Caco-2 (cell line): ENCODE data around the gene KIRREL3. TPM values are rescaled to one million over a fixed set of nuclear protein-coding genes. Genes with fewer than 3 reads are reported as not detected.

Experiments
- BruUV-seq: library from RNA; stranded (reverse); fragments of 400-500 nt; replicated peaks from 2 replicates; lab custom pipeline; 2021; lab: Mats Ljungman, UMichigan
- CTCF ChIA-PET: fragments of 300-600 bp; sonication (Branson Sonifier 250); formaldehyde crosslinking; loops from one replicate; lab custom pipeline; 2022; ENCODE audit warnings: antibody characterized with exemption; lab: Charles Lee
- POLR2A ChIA-PET: fragments of 300-600 bp; sonication (Branson Sonifier 250); formaldehyde crosslinking; loops from one replicate; lab custom pipeline; 2022; ENCODE audit warnings: antibody characterized with exemption; lab: Charles Lee
- DNase-seq, 2 experiments: peaks; one replicate each; pipeline versions ENCODE4 v3.0.0 to v3.0.0-alpha.2; 2020 to 2022
- H3K27me3 ChIP-seq: replicated peaks from 2 replicates; pipeline ENCODE4 v1.6.0; 2011; ENCODE audit warnings: low read length; ENCODE audit not compliant: control insufficient read depth, insufficient read depth
- H3K36me3 ChIP-seq: 2 replicates; pipeline ENCODE4 v1.5.1; 2011; ENCODE audit warnings: low read length; ENCODE audit not compliant: control insufficient read depth, insufficient read depth
- H3K4me1 ChIP-seq: fragments of 250-450 bp; sonication (Bioruptor Pico); 2 replicates; pipeline ENCODE4 v1.5.1; 2020; ENCODE audit warnings: mild to moderate bottlenecking
- H3K4me3 ChIP-seq: 2 replicates; pipeline ENCODE4 v1.5.1; 2011; ENCODE audit warnings: low read depth, mild to moderate bottlenecking, control low read depth, low read length
- H3K9me3 ChIP-seq: fragments of 250-450 bp; sonication (Bioruptor Pico); 2 replicates; pipeline ENCODE4 v1.5.1; 2020; ENCODE audit warnings: mild to moderate bottlenecking, moderate library complexity
- H3K27ac Mint-ChIP-seq: one replicate; pipeline ENCODE4 v1.8.0; 2022; ENCODE audit warnings: mixed read lengths; ENCODE audit not compliant: unreplicated experiment
- H3K27me3 Mint-ChIP-seq: one replicate; pipeline ENCODE4 v1.8.0; 2022; ENCODE audit warnings: mixed read lengths; ENCODE audit not compliant: insufficient read depth, unreplicated experiment
- H3K36me3 Mint-ChIP-seq: one replicate; pipeline ENCODE4 v1.8.0; 2022; ENCODE audit warnings: mild to moderate bottlenecking, mixed read lengths; ENCODE audit not compliant: insufficient read depth, unreplicated experiment
- H3K4me1 Mint-ChIP-seq: one replicate; pipeline ENCODE4 v1.8.0; 2022; ENCODE audit warnings: low read depth, mixed read lengths; ENCODE audit not compliant: unreplicated experiment
- H3K4me3 Mint-ChIP-seq: one replicate; pipeline ENCODE4 v1.8.0; 2022; ENCODE audit warnings: mild to moderate bottlenecking, moderate library complexity, mixed read lengths; ENCODE audit not compliant: unreplicated experiment
- H3K9me3 Mint-ChIP-seq: one replicate; pipeline ENCODE4 v1.8.0; 2022; ENCODE audit warnings: mixed read lengths; ENCODE audit not compliant: unreplicated experiment
- CTCF ChIP-seq, 2 experiments: fragments of 200-600 bp in 1 of 2; IDR thresholded peaks; 1 replicate in 1 of 2; 2 replicates in 1 of 2; pipeline versions ENCODE4 v1.5.1 to v1.8.0; 2011 to 2022; ENCODE audit warnings: antibody characterized with exemption in 1 of 2, control low read depth in 1 of 2, inconsistent platforms in 1 of 2, low read depth in 1 of 2, low read length in 1 of 2, mild to moderate bottlenecking in 1 of 2, moderate library complexity in 1 of 2; ENCODE audit not compliant: insufficient read depth in 1 of 2, severe bottlenecking in 1 of 2, unreplicated experiment in 1 of 2
- intact Hi-C: fragments of 100-400 bp; cut with micrococcal nuclease; formaldehyde crosslinking; loops from one replicate; pipeline ENCODE4 v1.10.0; 2022; ENCODE audit not compliant: unreplicated experiment
- total RNA-seq: library from RNA; stranded (reverse); gene quantifications from 2 replicates; pipeline ENCODE4 v1.2.3, GENCODE V29; 2022

Gene KIRREL3
- total RNA-seq, 1 experiment from 2014 or later = not detected

DNA sequence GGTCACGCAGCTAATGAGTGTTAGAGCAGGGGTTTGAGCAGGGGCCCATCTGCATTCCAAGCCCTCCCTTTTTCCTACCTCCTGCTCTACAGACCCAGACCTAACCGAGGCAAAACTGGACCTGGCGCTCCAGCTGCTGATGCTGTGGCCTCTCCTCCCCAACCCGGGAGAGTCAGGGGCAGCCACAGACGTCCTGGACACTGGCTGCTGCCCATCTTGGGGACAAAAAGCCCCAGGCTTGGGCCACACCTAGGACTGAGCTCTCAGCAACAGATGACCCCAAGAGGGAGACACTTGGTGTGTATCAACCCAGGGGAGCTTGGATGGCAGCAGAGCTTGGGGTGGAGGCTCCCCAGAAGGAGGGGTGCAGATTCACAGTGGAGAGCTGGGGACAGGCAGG is 472.5 kb downstream of the KIRREL3 start:
- no peak overlapping the region for H3K27ac Mint-ChIP-seq
- Histone ChIP-seq H3K4me3 (no peak overlapping the region), H3K27me3 (no peaks in the 10 kb centered on the region; the same call in 1 of the 2 replicates), H3K4me1 (no peaks in the 10 kb centered on the region), H3K36me3 (no peaks in the 10 kb centered on the region), H3K9me3 (no peaks in the 10 kb centered on the region)
- TF ChIP-seq CTCF (IDR thresholded peaks at IDR 0.05; ENCODE audit: insufficient read depth in 1 of 2, low read depth in 1 of 2, low read length in 1 of 2, severe bottlenecking in 1 of 2, unreplicated experiment in 1 of 2) = no peak
- ChIA-PET POLR2A (no interaction called here), CTCF (no interaction called here)
- H3K27me3 Mint-ChIP-seq = peaks cover 35% of the 10 kb centered on the region
- DNase-seq = no peak
- no peak overlapping the region for H3K4me3 Mint-ChIP-seq
- H3K36me3 Mint-ChIP-seq = no peaks in the 10 kb centered on the region
- intact Hi-C loops = no loop called here
- no peaks in the 10 kb centered on the region for H3K4me1 Mint-ChIP-seq
- BruUV-seq = no TSS peak
- H3K9me3 Mint-ChIP-seq = no peaks in the 10 kb centered on the region

DNA sequence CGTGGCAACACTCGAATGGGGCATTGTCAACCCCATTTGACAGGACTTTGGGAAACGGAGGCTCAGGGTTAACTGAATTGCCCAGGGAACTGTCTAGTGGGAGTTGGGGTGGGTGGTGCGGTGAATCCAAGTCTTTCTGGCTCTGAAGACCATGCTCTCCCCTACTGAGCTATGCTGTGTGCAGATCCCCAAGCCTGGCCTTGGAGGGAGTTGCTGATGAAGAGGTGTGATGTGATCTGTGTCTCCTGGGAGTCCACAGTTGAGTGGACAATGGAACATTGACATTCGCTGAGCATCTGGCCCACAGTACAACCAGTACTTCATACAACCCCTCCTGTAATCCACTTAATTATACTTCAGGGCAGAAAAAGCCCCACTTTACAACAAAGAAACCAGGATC is 472.9 kb downstream of the KIRREL3 start:
- BruUV-seq = no TSS peak
- H3K4me3 Mint-ChIP-seq = no peak overlapping the region
- no peaks in the 10 kb centered on the region for H3K4me1 Mint-ChIP-seq
- H3K9me3 ChIP-seq = no peaks in the 10 kb centered on the region
- no peak overlapping the region for H3K27ac Mint-ChIP-seq
- no peak for TF ChIP-seq CTCF (IDR thresholded peaks at IDR 0.05; ENCODE audit: insufficient read depth in 1 of 2, low read depth in 1 of 2, low read length in 1 of 2, severe bottlenecking in 1 of 2, unreplicated experiment in 1 of 2)
- H3K36me3 ChIP-seq = no peaks in the 10 kb centered on the region
- no peaks in the 10 kb centered on the region for H3K4me1 ChIP-seq
- peaks cover 36% of the 10 kb centered on the region for H3K27me3 Mint-ChIP-seq
- H3K36me3 Mint-ChIP-seq = no peaks in the 10 kb centered on the region
- ChIA-PET POLR2A (no interaction called here), CTCF (no interaction called here)
- H3K27me3 ChIP-seq = no peaks in the 10 kb centered on the region; the same call in 1 of the 2 replicates
- H3K9me3 Mint-ChIP-seq = no peaks in the 10 kb centered on the region
- intact Hi-C loops = no loop called here
- DNase-seq = no peak
- no peak overlapping the region for H3K4me3 ChIP-seq

- DNase-seq = no peak
- Histone ChIP-seq H3K9me3 (no peaks in the 10 kb centered on the region), H3K4me1 (no peaks in the 10 kb centered on the region), H3K4me3 (no peak overlapping the region), H3K36me3 (no peaks in the 10 kb centered on the region), H3K27me3 (no peaks in the 10 kb centered on the region; the same call in 1 of the 2 replicates)
- ChIA-PET CTCF (no interaction called here), POLR2A (no interaction called here)
- Mint-ChIP-seq H3K9me3 (no peaks in the 10 kb centered on the region), H3K27me3 (peaks cover 41% of the 10 kb centered on the region), H3K36me3 (no peaks in the 10 kb centered on the region), H3K27ac (no peak overlapping the region), H3K4me1 (no peaks in the 10 kb centered on the region), H3K4me3 (no peak overlapping the region)
- intact Hi-C loops = no loop called here
- TF ChIP-seq CTCF (IDR thresholded peaks at IDR 0.05; ENCODE audit: insufficient read depth in 1 of 2, low read depth in 1 of 2, low read length in 1 of 2, severe bottlenecking in 1 of 2, unreplicated experiment in 1 of 2) = no peak
- BruUV-seq = no TSS peak
Observed at GRCh38 chr11:126526471-126526870, 474.1 kb downstream of the KIRREL3 start.
